Spleen (tissue), 7 donors: ENCODE data around the gene SPATA45.
A peak's percentile ranks its signal among the peaks of the same experiment; 100 is the strongest.

Experiments
- CTCF ChIP-seq, 11 experiments: fragments of 200-600 bp in 7 of 11; fragments of 450-650 bp in 4 of 11; sonication (generic) in 4 of 11; IDR thresholded peaks in 8 of 11; conservative IDR thresholded peaks in 3 of 11; 1 replicate in 7 of 11; 2 replicates in 4 of 11; pipeline versions ENCODE4 v1.4.0 to v1.8.0; 2016 to 2021; ENCODE audit warnings: antibody characterized with exemption in 11 of 11, inconsistent platforms in 4 of 11, mild to moderate bottlenecking in 1 of 11
- POLR2AphosphoS5 ChIP-seq, 3 donors: sonication (generic); formaldehyde crosslinking; IDR thresholded peaks; one replicate each; pipeline ENCODE4 v1.5.1; 2017; ENCODE audit warnings: antibody characterized with exemption in 3 of 3
- donor health status: DM: no; HTN: no; CAD: no; lungs with moderate emphysema.
- donor health status: DM: no; HTN: no; CAD: no.
- donor health status: DM: no; HTN: no; CAD: no.

GRCh38 chr1:212791676-212792395 lies 55.6 kb downstream of the SPATA45 start, which contains the start of the genes NSL1 and TATDN3:
- TF ChIP-seq CTCF (IDR thresholded peaks at IDR 0.05 in 8 of 11, conservative IDR thresholded peaks at IDR 0.05 in 3 of 11): peak in 1 of 11 experiments; percentile 24
- peak; percentile 95 to 97 (median 96) for TF ChIP-seq POLR2AphosphoS5 (IDR thresholded peaks at IDR 0.05)
